ENCODE results near the gene OPHN1.

Gene OPHN1

GRCh38 chrX:68383540-68383939, 49.8 kb downstream of the OPHN1 start:
- TF ChIP-seq CTCF (IDR thresholded peaks at IDR 0.05): no peak

GRCh38 chrX:68376373-68376772, 56.9 kb downstream of the OPHN1 start:
- TF ChIP-seq CTCF (IDR thresholded peaks at IDR 0.05): no peak

- TF ChIP-seq CTCF (IDR thresholded peaks at IDR 0.05): no peak
Observed at GRCh38 chrX:68375803-68376202, 57.5 kb downstream of the OPHN1 start.

- TF ChIP-seq CTCF (IDR thresholded peaks at IDR 0.05): no peak
Observed at GRCh38 chrX:68372665-68373064, 60.6 kb downstream of the OPHN1 start.

DNA sequence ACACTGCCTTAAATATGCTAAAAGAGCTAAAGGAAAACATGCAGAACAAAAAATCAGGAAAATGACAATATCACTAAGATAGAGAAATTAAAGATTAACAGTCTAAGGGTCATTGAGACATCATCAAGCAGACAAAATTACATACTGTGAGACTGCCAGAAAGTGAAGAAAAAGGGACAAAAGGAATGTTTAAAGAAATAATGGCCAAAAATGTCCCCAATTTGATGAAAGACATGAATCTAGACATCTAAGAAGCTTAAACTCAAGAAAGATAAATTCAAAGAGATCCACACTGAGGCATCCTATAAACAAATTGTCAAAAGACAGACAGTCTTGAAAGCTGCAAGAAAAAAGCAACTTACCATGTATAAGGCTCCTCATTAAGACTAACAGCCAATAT, 63.7 kb downstream of the OPHN1 start:
- TF ChIP-seq CTCF (IDR thresholded peaks at IDR 0.05): no peak

GRCh38 chrX:68365341-68365740, 68.0 kb downstream of the OPHN1 start:
- TF ChIP-seq CTCF (IDR thresholded peaks at IDR 0.05): no peak

DNA sequence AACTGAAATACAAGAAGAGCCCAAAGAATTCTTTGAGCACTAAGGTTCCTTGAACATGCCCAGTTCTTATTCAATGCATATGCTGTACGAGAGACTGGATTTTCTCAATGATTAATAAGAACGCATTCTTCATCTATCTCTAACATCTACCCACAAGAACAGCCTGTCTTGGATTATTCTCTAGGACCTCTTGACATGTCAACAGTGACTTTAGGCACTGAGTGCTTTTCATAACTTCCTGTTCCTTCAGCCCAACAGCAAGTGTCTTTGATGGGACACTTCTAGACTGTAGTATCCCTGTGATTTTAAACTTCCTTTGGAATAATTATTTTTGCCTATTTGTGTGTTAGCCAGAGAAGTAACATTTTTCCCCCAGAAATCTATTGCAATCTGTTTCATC, 69.3 kb downstream of the OPHN1 start:
- no peak for TF ChIP-seq CTCF (IDR thresholded peaks at IDR 0.05)

DNA sequence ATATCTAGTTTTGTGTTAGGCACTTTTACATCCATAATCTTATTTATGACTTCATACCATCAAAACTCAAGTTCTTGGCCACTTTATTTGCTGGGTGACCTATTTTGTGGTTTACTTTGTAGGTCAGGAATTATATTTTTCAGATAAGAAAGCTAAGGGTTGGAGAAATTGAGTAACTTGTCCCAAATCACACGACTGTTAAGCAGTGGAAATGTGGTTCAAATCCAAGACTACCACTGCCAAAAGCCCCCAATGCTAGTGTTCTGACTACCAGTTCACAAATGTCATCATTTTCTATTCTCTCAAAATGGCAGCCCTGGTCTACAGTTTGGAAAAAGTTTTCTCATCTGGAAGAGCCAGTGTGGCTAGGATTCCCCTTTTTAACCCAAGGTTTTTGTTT, 74.6 kb downstream of the OPHN1 start:
- TF ChIP-seq CTCF (IDR thresholded peaks at IDR 0.05): no peak
